Epithelial cell of esophagus (primary cell): Measurements from ENCODE around the gene GJC2.

ENCODE experiments used
- DNase-seq: peaks from one replicate; pipeline ENCODE4 v3.0.0; 2010; ENCODE audit warnings: low read depth
- H3K4me3 ChIP-seq: 2 replicates; pipeline ENCODE4 v1.5.1; 2011; ENCODE audit warnings: mild to moderate bottlenecking, low read length, control low read depth
- TF ChIP-seq, protein P1 (sequence below): IDR thresholded peaks from 2 replicates; pipeline ENCODE4 v1.5.1; 2011; ENCODE audit warnings: low read depth, mild to moderate bottlenecking, low read length, control low read depth, inconsistent platforms; ENCODE audit not compliant: insufficient read depth; ENCODE audit errors: missing control alignments

Gene GJC2

DNA sequence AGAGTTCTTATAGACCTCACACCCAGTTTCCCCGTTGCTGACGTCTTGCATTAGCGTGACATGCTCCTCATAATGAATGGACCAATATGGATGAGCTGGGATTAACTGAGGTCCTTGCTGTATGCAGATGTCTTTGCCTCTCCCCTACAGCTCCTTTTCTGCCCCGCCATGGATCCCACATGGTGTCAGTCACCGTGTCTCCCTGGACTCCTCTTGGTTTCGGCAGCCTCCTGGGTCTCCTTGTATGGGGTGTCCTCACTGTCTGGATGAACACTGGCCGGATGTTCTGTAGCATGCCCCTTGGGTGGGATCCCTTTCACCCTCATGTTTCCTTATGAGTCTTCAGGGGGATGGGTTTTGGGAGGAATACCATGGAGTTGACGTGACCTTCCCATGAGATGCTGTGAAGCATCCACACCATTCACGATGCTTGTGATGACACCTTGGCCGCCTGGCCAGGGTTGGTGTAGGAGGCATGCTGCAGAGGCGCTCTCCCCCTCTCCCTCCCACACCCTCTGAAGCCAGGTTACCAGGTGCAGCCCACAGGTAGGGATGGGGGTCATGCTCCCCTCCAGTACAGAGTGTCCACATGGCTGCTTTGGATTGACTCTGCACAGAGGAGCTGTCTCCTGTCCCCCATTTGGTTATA, 4.4 kb downstream of the GJC2 start:
- no peak overlapping the region for H3K4me3 ChIP-seq
- no peak for DNase-seq
- TF ChIP-seq, protein P1, sequence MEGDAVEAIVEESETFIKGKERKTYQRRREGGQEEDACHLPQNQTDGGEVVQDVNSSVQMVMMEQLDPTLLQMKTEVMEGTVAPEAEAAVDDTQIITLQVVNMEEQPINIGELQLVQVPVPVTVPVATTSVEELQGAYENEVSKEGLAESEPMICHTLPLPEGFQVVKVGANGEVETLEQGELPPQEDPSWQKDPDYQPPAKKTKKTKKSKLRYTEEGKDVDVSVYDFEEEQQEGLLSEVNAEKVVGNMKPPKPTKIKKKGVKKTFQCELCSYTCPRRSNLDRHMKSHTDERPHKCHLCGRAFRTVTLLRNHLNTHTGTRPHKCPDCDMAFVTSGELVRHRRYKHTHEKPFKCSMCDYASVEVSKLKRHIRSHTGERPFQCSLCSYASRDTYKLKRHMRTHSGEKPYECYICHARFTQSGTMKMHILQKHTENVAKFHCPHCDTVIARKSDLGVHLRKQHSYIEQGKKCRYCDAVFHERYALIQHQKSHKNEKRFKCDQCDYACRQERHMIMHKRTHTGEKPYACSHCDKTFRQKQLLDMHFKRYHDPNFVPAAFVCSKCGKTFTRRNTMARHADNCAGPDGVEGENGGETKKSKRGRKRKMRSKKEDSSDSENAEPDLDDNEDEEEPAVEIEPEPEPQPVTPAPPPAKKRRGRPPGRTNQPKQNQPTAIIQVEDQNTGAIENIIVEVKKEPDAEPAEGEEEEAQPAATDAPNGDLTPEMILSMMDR: no peak

DNA sequence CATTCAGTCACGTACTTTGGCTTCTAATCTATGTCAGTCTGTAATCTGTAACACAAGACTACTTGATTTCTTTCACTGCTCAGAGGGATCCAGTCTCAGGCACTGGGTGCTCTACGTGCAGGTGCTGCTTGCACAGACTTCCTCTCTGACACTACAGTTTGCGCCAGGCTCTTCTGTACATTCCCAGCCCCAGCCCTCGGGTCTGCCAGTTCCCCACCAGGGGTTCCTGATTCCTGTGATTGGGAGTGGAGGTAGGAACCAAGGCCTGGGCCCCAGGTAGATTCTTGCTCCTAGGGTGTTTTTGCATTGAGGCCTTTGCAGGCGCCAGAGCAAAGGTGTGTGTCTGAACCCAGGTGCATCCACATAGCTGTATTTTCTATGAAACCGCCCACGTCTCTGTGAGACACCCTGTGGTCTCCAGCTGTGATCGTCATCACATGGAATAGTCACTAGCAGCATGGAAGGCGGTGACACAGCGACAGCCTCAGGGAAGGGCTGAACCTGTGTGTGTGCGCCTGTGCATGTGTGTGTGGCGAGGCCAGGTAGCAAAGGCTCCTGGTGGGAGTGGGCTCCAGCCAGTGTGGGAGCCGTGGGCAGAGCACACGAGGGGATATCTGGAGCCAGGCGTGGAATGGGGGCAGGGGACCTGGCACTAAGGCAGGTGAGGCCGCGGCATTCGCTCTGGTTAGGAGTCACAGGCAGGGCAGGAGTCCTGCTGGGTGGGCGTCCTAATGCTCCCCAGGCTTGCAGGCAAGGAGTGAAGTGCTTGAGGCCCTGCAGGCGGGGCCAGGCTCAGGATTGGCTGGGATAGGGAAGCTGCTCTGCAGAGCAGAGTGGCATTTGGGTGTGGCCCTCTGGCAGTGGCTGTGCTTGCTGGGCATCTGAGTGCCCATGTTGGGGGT, 5.2 kb downstream of the GJC2 start:
- peak; percentile 63 for DNase-seq
- H3K4me3 ChIP-seq: no peak overlapping the region
- TF ChIP-seq, protein P1: no peak

DNA sequence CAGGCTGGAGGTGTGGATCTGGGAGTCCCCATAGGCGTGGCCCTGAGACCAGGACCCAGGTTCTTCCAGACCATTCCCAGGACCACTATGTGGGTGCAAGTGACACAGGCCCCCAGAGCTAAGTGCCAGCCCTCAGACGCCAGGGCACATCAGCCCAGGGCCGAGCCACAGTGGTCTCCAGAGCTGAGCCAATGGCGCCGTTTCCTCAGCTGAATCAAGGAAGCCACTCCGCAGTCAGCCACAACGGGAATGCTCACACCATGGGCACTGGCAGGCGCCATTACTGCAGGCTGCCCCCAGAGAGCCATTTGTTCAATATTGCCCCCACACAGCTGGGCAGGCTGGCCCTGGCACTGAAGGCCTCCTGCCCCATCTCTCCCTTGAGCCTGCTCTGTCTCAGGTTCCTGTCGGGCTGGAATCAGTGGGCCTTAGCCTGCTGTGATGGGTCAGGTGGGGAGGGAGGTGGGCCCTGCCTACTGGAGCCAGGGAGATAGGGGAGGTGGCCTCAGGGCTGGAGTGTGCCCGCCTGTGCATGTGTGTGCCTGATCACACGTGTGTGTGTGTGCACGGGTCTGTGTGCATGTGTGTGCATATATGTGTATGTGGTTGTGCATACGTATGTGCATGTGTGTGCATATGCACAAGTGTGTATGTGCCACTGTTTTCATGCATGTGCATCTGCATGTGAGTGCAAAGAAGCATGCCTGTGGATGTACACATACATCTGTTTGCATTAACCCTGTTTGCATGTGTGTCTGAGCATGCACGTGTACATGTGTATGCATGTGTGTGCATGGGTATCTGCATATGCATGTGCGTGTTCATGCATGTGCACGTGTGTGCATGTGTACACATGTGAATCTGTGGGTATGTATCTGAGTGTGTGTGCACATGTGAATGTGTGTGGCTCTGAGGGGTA, 6.1 kb downstream of the GJC2 start:
- no peak for DNase-seq
- no peak overlapping the region for H3K4me3 ChIP-seq
- TF ChIP-seq, protein P1: no peak

DNA sequence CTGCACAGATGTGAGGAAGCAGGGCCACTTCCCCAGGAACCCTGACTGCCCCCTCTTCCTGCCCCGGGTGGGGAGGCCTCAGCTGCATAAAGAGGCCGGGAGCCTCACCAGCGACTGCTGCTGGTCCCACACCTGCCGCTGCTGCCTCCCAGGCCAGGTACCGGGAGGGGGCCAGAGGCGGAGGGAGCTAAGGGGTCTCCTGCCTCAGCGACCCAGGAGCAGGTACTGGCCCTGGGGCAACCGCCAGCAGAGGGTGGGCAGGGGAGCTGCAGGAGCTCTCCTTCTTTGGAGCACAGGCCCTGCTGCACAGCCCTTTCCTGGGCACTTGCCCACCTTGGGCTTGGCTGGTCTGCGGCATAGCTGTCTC, 6.8 kb downstream of the GJC2 start:
- no peak overlapping the region for H3K4me3 ChIP-seq
- no peak for DNase-seq
- TF ChIP-seq, protein P1: no peak

DNA sequence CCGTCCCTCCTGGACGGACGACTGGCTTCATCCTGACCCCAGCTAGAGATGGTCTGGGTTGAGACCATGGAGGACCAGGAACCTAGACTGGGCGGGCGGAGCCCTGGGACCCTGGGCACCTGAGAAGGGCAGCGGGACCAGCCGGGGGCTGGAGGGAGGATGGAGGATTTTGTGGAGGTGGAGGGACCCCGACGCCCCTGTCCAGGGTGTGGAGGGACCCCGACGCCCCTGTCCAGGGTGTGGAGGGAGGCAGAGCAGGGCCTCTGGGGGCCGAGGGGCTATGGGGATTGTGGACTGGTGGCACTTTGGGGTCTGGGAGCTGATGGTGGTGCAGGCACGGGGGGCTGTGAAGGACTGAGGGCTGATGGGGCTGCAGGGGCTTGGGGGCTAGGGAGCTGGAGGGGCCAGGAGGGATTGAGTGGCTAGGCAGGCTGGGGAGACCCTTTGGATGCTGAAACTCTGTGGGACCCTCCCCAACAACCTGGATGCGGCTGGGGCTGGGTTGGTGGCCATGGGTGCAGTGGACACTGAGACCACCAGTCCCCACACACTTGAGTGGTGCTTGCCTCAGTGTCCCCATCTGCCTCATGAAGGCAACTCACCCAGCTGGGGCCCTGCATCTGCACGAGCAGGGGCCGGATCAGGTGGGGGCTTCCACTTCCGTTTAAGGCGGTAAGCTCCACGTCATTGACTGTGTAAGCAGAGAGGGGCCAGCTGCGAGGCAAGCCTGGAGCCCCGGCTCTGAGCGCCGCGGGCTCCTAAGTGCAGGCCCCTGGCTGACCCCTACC, 7.4 kb downstream of the GJC2 start:
- TF ChIP-seq, protein P1: no peak
- no peak overlapping the region for H3K4me3 ChIP-seq
- no peak for DNase-seq

DNA sequence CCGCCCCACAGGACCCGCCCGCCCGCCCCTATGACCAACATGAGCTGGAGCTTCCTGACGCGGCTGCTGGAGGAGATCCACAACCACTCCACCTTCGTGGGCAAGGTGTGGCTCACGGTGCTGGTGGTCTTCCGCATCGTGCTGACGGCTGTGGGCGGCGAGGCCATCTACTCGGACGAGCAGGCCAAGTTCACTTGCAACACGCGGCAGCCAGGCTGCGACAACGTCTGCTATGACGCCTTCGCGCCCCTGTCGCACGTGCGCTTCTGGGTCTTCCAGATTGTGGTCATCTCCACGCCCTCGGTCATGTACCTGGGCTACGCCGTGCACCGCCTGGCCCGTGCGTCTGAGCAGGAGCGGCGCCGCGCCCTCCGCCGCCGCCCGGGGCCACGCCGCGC, 8.0 kb downstream of the GJC2 start:
- no peak for DNase-seq
- H3K4me3 ChIP-seq: no peak overlapping the region
- TF ChIP-seq, protein P1: no peak
